Muscle layer of duodenum (tissue), 2 donors: Measurements from ENCODE around the gene ACADS.

Experiments
- H3K27ac ChIP-seq: one replicate; pipeline ENCODE4 v1.7.0; 2013; ENCODE audit warnings: mild to moderate bottlenecking, low read length
- H3K27me3 ChIP-seq: one replicate; pipeline ENCODE4 v1.7.0; 2013; ENCODE audit warnings: low read depth, mild to moderate bottlenecking, control low read depth, low read length
- H3K36me3 ChIP-seq, 2 donors: one replicate each; pipeline ENCODE4 v1.7.0; 2013; ENCODE audit warnings: low read length in 2 of 2, control low read depth in 1 of 2, mild to moderate bottlenecking in 1 of 2; ENCODE audit not compliant: insufficient read depth in 2 of 2, control insufficient read depth in 1 of 2
- H3K4me1 ChIP-seq, 2 donors: one replicate each; pipeline ENCODE4 v1.7.0; 2013; ENCODE audit warnings: low read length in 2 of 2, mild to moderate bottlenecking in 2 of 2, control low read depth in 1 of 2, moderate library complexity in 1 of 2; ENCODE audit not compliant: insufficient read depth in 2 of 2, control insufficient read depth in 1 of 2
- H3K4me3 ChIP-seq, 2 donors: one replicate each; pipeline ENCODE4 v1.7.0; 2013; ENCODE audit warnings: low read length in 2 of 2, low read depth in 1 of 2, mild to moderate bottlenecking in 1 of 2
- H3K9me3 ChIP-seq, 2 donors: one replicate each; pipeline ENCODE4 v1.7.0; 2013; ENCODE audit warnings: low read length in 2 of 2, control low read depth in 1 of 2, mild to moderate bottlenecking in 1 of 2; ENCODE audit not compliant: control insufficient read depth in 1 of 2
- donor health status: healthy.

ACADS gene

DNA sequence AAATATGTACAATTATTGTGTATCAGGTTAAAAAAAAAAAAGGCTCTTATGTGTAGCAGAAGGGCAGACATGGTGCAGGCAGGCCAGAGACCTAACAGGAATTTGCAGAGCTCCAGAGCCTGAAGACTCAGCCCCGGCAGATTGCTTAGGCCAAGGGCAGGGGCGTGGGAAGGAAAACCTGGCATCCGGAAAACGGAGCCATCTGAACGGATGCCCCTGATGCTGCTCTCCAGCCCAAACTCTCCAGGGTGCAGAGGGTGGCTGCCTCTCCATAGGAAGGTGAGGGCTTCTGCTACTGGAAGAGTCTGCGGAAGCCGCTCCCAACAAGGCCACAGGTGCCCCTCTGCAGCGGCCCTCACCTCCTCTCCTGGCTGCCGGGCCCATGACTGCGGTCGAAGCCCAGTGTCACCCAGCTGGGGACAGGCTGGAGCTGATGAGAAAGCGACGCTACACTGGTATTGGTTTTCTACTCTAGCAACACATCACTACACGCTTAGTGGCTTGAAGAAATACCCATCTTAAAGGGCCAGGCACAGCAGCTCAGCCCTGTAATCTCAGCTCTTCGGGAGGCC, 19.4 kb downstream of the ACADS start:
- no peak overlapping the region for H3K4me3 ChIP-seq
- H3K27ac ChIP-seq = no peak overlapping the region
- no peaks in the 10 kb centered on the region for H3K27me3 ChIP-seq
- H3K4me1 ChIP-seq = no peaks in the 10 kb centered on the region
- no peaks in the 10 kb centered on the region for H3K36me3 ChIP-seq
- H3K9me3 ChIP-seq = no peaks in the 10 kb centered on the region

DNA sequence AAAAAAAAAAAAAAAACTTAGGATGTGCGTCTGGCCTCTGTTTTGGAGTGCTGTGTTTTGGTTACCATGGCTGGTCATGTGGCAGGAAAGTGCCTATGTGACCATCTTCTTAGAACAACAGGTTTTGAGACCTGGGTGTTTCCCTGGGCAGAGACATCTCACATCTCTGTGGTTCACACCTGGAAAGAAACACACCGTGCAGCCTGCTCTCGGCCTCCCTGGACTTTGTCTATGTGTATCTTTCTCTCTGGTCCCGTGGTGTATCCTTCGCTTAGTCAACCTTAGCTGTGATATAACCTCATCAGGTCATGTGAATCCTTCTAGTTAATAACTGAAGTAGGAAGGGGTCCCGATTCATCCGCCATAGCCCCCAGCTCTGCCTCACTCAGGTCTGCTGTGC, 22.6 kb downstream of the ACADS start:
- no peak overlapping the region for H3K4me3 ChIP-seq
- no peaks in the 10 kb centered on the region for H3K9me3 ChIP-seq
- no peaks in the 10 kb centered on the region for H3K36me3 ChIP-seq
- H3K4me1 ChIP-seq = no peaks in the 10 kb centered on the region
- no peak overlapping the region for H3K27ac ChIP-seq
- no peaks in the 10 kb centered on the region for H3K27me3 ChIP-seq

- H3K4me1 ChIP-seq = no peaks in the 10 kb centered on the region
- no peak overlapping the region for H3K27ac ChIP-seq
- no peaks in the 10 kb centered on the region for H3K36me3 ChIP-seq
- no peaks in the 10 kb centered on the region for H3K27me3 ChIP-seq
- H3K9me3 ChIP-seq = no peaks in the 10 kb centered on the region
- no peak overlapping the region for H3K4me3 ChIP-seq
Measured at GRCh38 chr12:120749256-120749655, 23.6 kb downstream of the ACADS start.

DNA sequence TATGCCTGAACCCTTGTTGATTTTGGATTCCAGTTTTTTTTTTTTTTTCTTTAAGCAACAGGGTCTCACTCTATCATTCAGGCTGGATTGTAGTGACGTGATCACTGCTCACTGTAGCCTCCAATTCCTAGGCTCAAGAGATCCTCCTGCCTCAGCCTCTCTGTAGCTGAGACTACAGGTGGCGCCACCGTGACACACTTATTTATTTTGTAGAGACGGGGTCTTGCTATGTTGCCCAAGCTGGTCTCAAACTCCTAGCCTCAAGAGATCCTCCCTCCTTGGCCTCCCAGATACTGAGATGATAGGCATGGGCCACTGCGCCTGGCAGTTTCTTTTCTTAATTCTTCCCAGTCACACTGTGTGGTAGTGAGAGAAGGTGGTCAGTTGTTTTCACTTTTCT, 25.2 kb downstream of the ACADS start:
- Histone ChIP-seq H3K36me3 (no peaks in the 10 kb centered on the region), H3K9me3 (no peaks in the 10 kb centered on the region), H3K27ac (no peak overlapping the region), H3K4me1 (no peaks in the 10 kb centered on the region), H3K27me3 (no peaks in the 10 kb centered on the region), H3K4me3 (no peak overlapping the region)

DNA sequence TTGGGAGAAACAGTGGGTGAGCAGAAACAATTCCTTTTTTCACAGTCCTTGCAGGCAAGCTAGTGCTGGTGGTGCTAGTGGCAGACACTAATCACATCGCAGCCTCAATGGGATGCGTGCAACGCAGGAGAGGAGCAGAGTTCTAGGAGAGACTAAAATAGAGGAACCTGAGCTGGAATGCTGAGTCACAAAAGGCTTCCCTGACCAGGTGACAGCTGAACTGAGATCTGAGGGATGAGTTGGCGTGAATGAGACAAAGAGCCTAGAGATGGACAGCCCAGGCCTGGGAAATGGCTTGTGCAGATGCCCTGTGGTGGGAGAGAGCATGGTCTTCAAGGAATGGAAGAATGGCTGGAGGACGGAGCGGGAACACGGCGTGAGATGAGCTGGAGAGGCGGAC, 25.8 kb downstream of the ACADS start:
- H3K4me1 ChIP-seq = no peaks in the 10 kb centered on the region
- no peak overlapping the region for H3K4me3 ChIP-seq
- no peak overlapping the region for H3K27ac ChIP-seq
- no peaks in the 10 kb centered on the region for H3K27me3 ChIP-seq
- no peaks in the 10 kb centered on the region for H3K9me3 ChIP-seq
- no peaks in the 10 kb centered on the region for H3K36me3 ChIP-seq

- Histone ChIP-seq H3K27ac (no peak overlapping the region), H3K4me1 (no peaks in the 10 kb centered on the region), H3K9me3 (no peaks in the 10 kb centered on the region), H3K27me3 (no peaks in the 10 kb centered on the region), H3K4me3 (no peak overlapping the region), H3K36me3 (no peaks in the 10 kb centered on the region)
Measured at GRCh38 chr12:120754792-120755191, 29.2 kb downstream of the ACADS start.

GRCh38 chr12:120755269-120755668, 29.6 kb downstream of the ACADS start:
- Histone ChIP-seq H3K27ac (no peak overlapping the region), H3K9me3 (no peaks in the 10 kb centered on the region), H3K36me3 (no peaks in the 10 kb centered on the region), H3K4me3 (no peak overlapping the region), H3K27me3 (no peaks in the 10 kb centered on the region), H3K4me1 (no peaks in the 10 kb centered on the region)

GRCh38 chr12:120757226-120757742, 31.7 kb downstream of the ACADS start:
- H3K9me3 ChIP-seq = no peaks in the 10 kb centered on the region
- H3K4me1 ChIP-seq = peaks cover 0 to 12% of the 10 kb centered on the region in 2 donors
- H3K4me3 ChIP-seq = no peak overlapping the region
- no peak overlapping the region for H3K27ac ChIP-seq
- no peaks in the 10 kb centered on the region for H3K27me3 ChIP-seq
- no peaks in the 10 kb centered on the region for H3K36me3 ChIP-seq

- Histone ChIP-seq H3K9me3 (no peaks in the 10 kb centered on the region), H3K4me1 (peaks cover 0 to 18% of the 10 kb centered on the region in 2 donors), H3K27me3 (no peaks in the 10 kb centered on the region), H3K27ac (no peak overlapping the region), H3K36me3 (no peaks in the 10 kb centered on the region), H3K4me3 (no peak overlapping the region)
Measured at GRCh38 chr12:120757949-120758348, 32.3 kb downstream of the ACADS start.

- Histone ChIP-seq H3K36me3 (peaks cover 1 to 4% of the 10 kb centered on the region in 2 donors), H3K4me1 (peaks cover 0 to 18% of the 10 kb centered on the region in 2 donors), H3K4me3 (no peak overlapping the region), H3K9me3 (no peaks in the 10 kb centered on the region), H3K27ac (no peak overlapping the region), H3K27me3 (no peaks in the 10 kb centered on the region)
Measured at GRCh38 chr12:120758798-120759590, 33.4 kb downstream of the ACADS start.

DNA sequence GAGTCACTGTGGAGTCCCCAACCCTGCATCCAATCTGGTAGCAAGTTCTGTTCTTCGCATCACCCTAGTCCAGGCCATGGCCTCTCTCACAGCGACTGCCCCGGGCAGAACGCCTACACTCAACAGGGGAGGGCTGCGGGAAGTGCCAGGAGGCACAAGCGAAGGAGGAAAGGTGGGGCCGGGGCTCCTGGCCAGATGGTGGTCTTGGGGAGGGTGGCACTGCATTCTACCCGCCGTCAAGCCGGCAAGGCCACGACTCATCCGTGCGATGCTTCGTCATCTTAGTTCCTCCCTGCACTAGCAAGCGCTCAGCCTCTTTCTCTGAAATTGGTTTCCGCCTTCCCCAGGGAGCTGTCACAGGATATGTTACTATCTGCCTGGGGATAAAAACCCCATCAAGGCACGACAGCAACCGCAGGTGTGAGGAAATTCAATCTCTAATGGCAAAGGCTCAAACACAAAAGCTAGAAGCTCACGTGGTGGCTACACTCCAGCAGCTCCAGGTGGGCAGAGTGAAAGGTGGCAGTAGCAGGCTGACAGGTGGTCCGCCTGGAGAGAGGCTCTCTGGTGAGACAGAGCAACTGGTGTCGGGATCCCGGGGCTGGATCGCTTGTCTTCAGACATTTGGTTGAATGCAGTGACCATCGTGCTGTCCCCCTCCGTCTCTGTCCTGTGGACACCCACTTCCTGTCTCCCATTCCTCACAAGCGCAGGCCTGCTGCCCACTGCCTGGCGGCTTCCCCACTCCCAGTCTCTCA, 34.1 kb downstream of the ACADS start:
- Histone ChIP-seq H3K9me3 (no peaks in the 10 kb centered on the region), H3K36me3 (peaks cover 9 to 10% of the 10 kb centered on the region in 2 donors), H3K4me1 (peaks cover 0 to 18% of the 10 kb centered on the region in 2 donors), H3K4me3 (no peak overlapping the region), H3K27me3 (no peaks in the 10 kb centered on the region), H3K27ac (no peak overlapping the region)
